ENCODE measurements around the gene EREG.

DNA sequence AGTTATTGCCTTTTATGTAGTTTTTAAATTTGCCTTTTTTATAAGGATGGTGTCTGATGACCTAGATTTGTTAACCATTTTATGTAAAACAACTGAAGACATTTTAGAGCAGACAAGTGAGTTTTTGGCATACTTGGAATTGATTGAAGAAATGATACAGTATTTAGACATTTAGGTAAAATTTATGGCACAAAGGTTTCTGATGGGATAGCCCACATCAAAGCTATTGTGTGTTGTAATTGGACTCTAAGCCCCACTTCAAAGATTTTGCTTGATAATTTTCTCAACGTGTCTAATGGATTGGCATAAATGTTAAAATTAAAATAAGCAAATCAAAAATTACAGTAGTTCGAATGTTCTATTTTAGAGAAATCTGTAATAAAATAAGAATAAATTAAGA is 39.1 kb upstream of the EREG start:
- TF ChIP-seq, protein P1, sequence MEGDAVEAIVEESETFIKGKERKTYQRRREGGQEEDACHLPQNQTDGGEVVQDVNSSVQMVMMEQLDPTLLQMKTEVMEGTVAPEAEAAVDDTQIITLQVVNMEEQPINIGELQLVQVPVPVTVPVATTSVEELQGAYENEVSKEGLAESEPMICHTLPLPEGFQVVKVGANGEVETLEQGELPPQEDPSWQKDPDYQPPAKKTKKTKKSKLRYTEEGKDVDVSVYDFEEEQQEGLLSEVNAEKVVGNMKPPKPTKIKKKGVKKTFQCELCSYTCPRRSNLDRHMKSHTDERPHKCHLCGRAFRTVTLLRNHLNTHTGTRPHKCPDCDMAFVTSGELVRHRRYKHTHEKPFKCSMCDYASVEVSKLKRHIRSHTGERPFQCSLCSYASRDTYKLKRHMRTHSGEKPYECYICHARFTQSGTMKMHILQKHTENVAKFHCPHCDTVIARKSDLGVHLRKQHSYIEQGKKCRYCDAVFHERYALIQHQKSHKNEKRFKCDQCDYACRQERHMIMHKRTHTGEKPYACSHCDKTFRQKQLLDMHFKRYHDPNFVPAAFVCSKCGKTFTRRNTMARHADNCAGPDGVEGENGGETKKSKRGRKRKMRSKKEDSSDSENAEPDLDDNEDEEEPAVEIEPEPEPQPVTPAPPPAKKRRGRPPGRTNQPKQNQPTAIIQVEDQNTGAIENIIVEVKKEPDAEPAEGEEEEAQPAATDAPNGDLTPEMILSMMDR (IDR thresholded peaks at IDR 0.05; ENCODE audit: low read depth, low read length): no peak
- TF ChIP-seq POLR2A (IDR thresholded peaks at IDR 0.05; ENCODE audit: extremely low read depth, insufficient read length): no peak

Measured in NB4 (cell line).